Liver (tissue), 9 donors: Measurements from ENCODE around the gene DNAJC4. TPM values are rescaled to one million over a fixed set of nuclear protein-coding genes. Genes with fewer than 3 reads are reported as not detected.

ENCODE experiments used
- DNase-seq: peaks from one replicate; pipeline ENCODE4 v3.0.0-alpha.2; 2017; ENCODE audit warnings: low spot score
- H3K27ac ChIP-seq, 2 donors: one replicate each; pipeline ENCODE4 v1.7.0; 2013; ENCODE audit warnings: inconsistent platforms in 2 of 2, low read length in 2 of 2, control low read depth in 1 of 2, low read depth in 1 of 2, mild to moderate bottlenecking in 1 of 2
- H3K27me3 ChIP-seq, 4 donors: one replicate each; pipeline versions ENCODE4 v1.6.1 to v1.7.0; 2013; ENCODE audit warnings: low read length in 3 of 4, inconsistent platforms in 1 of 4, mild to moderate bottlenecking in 1 of 4, moderate library complexity in 1 of 4; ENCODE audit not compliant: control insufficient read depth in 4 of 4, insufficient read depth in 4 of 4
- H3K36me3 ChIP-seq, 4 donors: one replicate each; pipeline versions ENCODE4 v1.6.1 to v1.7.0; 2013; ENCODE audit warnings: low read length in 3 of 4, mild to moderate bottlenecking in 3 of 4, low read depth in 1 of 4, moderate library complexity in 1 of 4; ENCODE audit not compliant: control insufficient read depth in 4 of 4, insufficient read depth in 3 of 4
- H3K4me1 ChIP-seq, 4 donors: one replicate each; pipeline versions ENCODE4 v1.6.1 to v1.7.0; 2013; ENCODE audit warnings: low read length in 3 of 4, mild to moderate bottlenecking in 3 of 4, moderate library complexity in 1 of 4; ENCODE audit not compliant: control insufficient read depth in 4 of 4, insufficient read depth in 4 of 4
- H3K4me3 ChIP-seq, 3 donors: one replicate each; pipeline versions ENCODE4 v1.6.1 to v1.7.0; 2013; ENCODE audit warnings: low read length in 3 of 3, control low read depth in 1 of 3, low read depth in 1 of 3, mild to moderate bottlenecking in 1 of 3
- H3K9ac ChIP-seq, 2 donors: one replicate each; pipeline ENCODE4 v1.7.0; 2013; ENCODE audit warnings: low read length in 2 of 2, mild to moderate bottlenecking in 2 of 2, moderate library complexity in 2 of 2, control low read depth in 1 of 2, low read depth in 1 of 2
- H3K9me3 ChIP-seq, 4 donors: one replicate each; pipeline versions ENCODE4 v1.6.1 to v1.7.0; 2013; ENCODE audit warnings: low read length in 3 of 4; ENCODE audit not compliant: control insufficient read depth in 4 of 4
- EGR1 ChIP-seq, 2 donors: IDR thresholded peaks; 2 replicates each; pipeline ENCODE4 v1.6.1; 2016 to 2018; ENCODE audit warnings: antibody characterized with exemption in 2 of 2, low read depth in 2 of 2
- FOXA1 ChIP-seq: IDR thresholded peaks from 2 replicates; pipeline ENCODE4 v1.6.1; 2016; ENCODE audit warnings: antibody characterized with exemption
- GABPA ChIP-seq, 2 donors: IDR thresholded peaks in 1 of 2; conservative IDR thresholded peaks in 1 of 2; 2 replicates each; pipeline ENCODE4 v1.6.1; 2016; ENCODE audit warnings: antibody characterized with exemption in 2 of 2, mild to moderate bottlenecking in 1 of 2, moderate library complexity in 1 of 2
- HNF4A ChIP-seq, 2 donors: conservative IDR thresholded peaks; 2 replicates each; pipeline ENCODE4 v1.6.1; 2016; ENCODE audit warnings: antibody characterized with exemption in 2 of 2, mild to moderate bottlenecking in 2 of 2
- JUND ChIP-seq, 2 donors: IDR thresholded peaks; 2 replicates each; pipeline ENCODE4 v1.6.1; 2016; ENCODE audit warnings: antibody characterized with exemption in 2 of 2
- NR2F2 ChIP-seq: IDR thresholded peaks from 2 replicates; pipeline ENCODE4 v1.6.1; 2016; ENCODE audit warnings: antibody characterized with exemption
- RAD21 ChIP-seq, 2 donors: IDR thresholded peaks; 2 replicates each; pipeline ENCODE4 v1.6.1; 2016; ENCODE audit warnings: antibody characterized with exemption in 2 of 2, mild to moderate bottlenecking in 2 of 2
- RXRA ChIP-seq, 2 donors: IDR thresholded peaks; 2 replicates each; pipeline ENCODE4 v1.6.1; 2017 to 2018; ENCODE audit warnings: antibody characterized with exemption in 2 of 2, mild to moderate bottlenecking in 1 of 2
- SP1 ChIP-seq: IDR thresholded peaks from 2 replicates; pipeline ENCODE4 v1.6.1; 2018; ENCODE audit warnings: antibody characterized with exemption, mild to moderate bottlenecking
- YY1 ChIP-seq: IDR thresholded peaks from 2 replicates; pipeline ENCODE4 v1.6.1; 2016; ENCODE audit warnings: antibody characterized with exemption, mild to moderate bottlenecking
- WGBS: extraction: QIAGEN DNeasy Blood & Tissue Kit; methylation state at CpG from one replicate; pipeline ENCODE4 v1.1.7; 2013; 5-methylcytosine and 5-hydroxymethylcytosine counted together
- polyA plus RNA-seq, 2 donors: library from polyadenylated mRNA; stranded (reverse) in 1 of 2; unstranded in 1 of 2; fragments of 200-250 nt in 1 of 2; fragments of >200 nt in 1 of 2; fragmentation: Nextera tagmentation in 1 of 2; extraction: Ambion mirVana in 1 of 2; gene quantifications; one replicate each; pipeline versions ENCODE4 v1.2.1 to v1.2.3, GENCODE V29; 2013 to 2015
- total RNA-seq, 2 donors: library from RNA; depleted of rRNA; stranded (reverse); fragments of >200 nt; gene quantifications; one replicate each; pipeline ENCODE4 v1.2.3, GENCODE V29; 2014
- TF ChIP-seq, protein P1 (sequence below): IDR thresholded peaks from 2 replicates; pipeline ENCODE4 v1.6.1; 2016; ENCODE audit warnings: antibody characterized with exemption
- TF ChIP-seq, protein P2 (sequence below): IDR thresholded peaks from 2 replicates; pipeline ENCODE4 v1.6.1; 2016; ENCODE audit warnings: antibody characterized with exemption, mild to moderate bottlenecking
- TF ChIP-seq, protein P3 (sequence below): IDR thresholded peaks from 2 replicates; pipeline ENCODE4 v1.6.1; 2016; ENCODE audit warnings: antibody characterized with exemption
- donor health status: healthy.
- donor health status: healthy.
- donor health status: healthy.
- donor health status: healthy.
- donor health status: healthy.

The DNAJC4 gene
- total and polyA plus RNA-seq, 4 donors, result 8.5 to 25.9 (median 23.5) TPM

DNA sequence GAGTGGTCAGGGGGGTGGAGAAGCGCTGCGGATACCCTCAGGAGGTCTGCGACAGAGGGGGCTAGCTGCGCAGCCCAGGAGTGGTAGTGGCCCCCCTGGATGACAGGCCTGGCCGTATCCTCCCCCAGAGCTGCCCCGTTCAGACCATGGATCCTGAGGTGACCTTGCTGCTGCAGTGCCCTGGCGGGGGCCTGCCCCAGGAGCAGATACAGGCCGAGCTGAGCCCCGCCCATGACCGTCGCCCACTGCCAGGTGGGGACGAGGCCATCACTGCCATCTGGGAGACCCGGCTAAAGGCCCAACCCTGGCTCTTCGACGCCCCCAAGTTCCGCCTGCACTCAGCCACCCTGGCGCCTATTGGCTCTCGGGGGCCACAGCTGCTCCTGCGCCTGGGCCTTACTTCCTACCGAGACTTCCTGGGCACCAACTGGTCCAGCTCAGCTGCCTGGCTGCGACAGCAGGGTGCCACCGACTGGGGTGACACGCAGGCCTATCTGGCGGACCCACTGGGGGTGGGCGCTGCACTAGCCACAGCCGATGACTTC, 3.8 kb upstream of the DNAJC4 start:
- H3K4me1 ChIP-seq, result peaks cover 14 to 47% (median 30%) of the 10 kb centered on the region in 4 donors
- peaks cover 0 to 14% (median 6%) of the 10 kb centered on the region in 4 donors for H3K36me3 ChIP-seq
- no peaks in the 10 kb centered on the region for H3K9me3 ChIP-seq
- DNase-seq, result no peak
- peak overlapping the region; percentile 51 to 97 (median 67) for H3K4me3 ChIP-seq
- H3K27ac ChIP-seq, result peak overlapping the region; percentile 52 to 92
- 21% methylated on average over 26 of the region's 26 CpGs for whole genome bisulfite sequencing
- TF ChIP-seq SP1 (no peak), GABPA (IDR thresholded peaks at IDR 0.05 in 1 of 2, conservative IDR thresholded peaks at IDR 0.05 in 1 of 2) (no peak), RXRA (IDR thresholded peaks at IDR 0.05) (peak in 1 of 2 donors; percentile 24), YY1 (no peak)
- peak overlapping the region; percentile 14 to 89 for H3K9ac ChIP-seq
- H3K27me3 ChIP-seq, result no peaks in the 10 kb centered on the region

DNA sequence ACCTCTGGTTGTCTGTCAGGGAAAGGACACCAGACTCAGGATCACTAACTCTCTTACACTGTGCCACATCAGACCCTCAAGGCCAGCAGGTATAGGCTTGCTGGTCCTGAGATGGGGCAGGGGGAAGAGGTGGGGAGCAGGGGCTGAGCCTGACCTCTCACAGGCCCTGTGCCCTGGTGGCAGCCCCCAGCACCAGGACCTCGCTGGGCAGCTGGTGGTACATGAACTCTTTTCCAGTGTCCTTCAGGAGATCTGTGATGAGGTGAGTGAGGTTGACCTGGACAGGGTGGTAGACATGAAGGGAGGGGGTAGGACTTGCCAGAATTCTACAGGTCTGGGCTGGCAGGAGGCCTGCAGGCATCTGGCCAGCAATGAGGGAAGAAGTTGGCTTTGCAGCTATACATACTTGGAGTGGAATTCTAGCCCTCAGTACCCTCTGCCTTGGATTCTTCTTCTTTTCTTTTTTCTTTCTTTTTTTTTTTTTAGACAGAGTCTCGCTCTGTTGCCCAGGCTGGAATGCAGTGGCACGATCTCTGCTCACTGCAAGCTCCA, 2.9 kb upstream of the DNAJC4 start:
- Histone ChIP-seq H3K27ac (no peak overlapping the region), H3K4me3 (peak overlapping the region in 1 of 3 donors; percentile 51), H3K4me1 (peaks cover 14 to 47% (median 30%) of the 10 kb centered on the region in 4 donors), H3K9me3 (no peaks in the 10 kb centered on the region), H3K9ac (peak overlapping the region in 1 of 2 donors; percentile 89), H3K36me3 (peaks cover 0 to 14% (median 6%) of the 10 kb centered on the region in 4 donors), H3K27me3 (no peaks in the 10 kb centered on the region)
- WGBS, result 88% methylated on average over 3 of the region's 3 CpGs
- no peak for TF ChIP-seq JUND (IDR thresholded peaks at IDR 0.05)
- TF ChIP-seq, protein P1, sequence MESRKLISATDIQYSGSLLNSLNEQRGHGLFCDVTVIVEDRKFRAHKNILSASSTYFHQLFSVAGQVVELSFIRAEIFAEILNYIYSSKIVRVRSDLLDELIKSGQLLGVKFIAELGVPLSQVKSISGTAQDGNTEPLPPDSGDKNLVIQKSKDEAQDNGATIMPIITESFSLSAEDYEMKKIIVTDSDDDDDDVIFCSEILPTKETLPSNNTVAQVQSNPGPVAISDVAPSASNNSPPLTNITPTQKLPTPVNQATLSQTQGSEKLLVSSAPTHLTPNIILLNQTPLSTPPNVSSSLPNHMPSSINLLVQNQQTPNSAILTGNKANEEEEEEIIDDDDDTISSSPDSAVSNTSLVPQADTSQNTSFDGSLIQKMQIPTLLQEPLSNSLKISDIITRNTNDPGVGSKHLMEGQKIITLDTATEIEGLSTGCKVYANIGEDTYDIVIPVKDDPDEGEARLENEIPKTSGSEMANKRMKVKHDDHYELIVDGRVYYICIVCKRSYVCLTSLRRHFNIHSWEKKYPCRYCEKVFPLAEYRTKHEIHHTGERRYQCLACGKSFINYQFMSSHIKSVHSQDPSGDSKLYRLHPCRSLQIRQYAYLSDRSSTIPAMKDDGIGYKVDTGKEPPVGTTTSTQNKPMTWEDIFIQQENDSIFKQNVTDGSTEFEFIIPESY, result no peak
- no peak for TF ChIP-seq FOXA1
- DNase-seq, result no peak

DNA sequence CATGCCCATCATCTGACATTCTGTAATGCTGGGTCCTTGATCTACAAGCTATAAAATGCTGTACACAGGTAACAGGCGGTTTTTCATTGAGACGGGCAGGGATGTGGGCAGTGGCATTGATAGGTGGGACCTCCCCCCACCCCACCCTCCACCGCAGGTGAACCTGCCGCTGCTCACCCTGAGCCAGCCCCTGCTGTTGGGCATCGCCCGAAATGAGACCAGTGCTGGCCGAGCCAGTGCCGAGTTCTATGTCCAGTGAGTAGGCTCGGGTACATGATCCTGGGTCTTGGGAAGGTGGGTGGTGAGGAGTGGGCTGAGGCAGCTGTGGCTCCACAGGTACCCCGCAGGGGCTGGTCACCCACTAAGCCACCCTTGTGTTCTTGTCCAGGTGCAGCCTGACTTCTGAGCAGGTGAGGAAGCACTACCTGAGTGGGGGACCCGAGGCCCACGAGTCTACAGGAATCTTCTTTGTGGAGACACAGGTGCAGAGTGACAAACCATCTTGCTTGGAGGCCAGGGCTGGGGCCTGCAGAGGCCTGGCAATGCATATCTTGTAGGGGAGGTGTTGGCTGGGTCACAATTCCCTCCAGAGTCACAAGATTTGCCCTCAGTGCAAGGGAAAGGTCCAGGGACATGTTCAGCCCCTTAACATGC, 1.1 kb upstream of the DNAJC4 start:
- H3K27me3 ChIP-seq, result no peaks in the 10 kb centered on the region
- no peak overlapping the region for H3K9ac ChIP-seq
- no peak overlapping the region for H3K4me3 ChIP-seq
- no peak for DNase-seq
- H3K27ac ChIP-seq, result peak overlapping the region in 1 of 2 donors; percentile 92
- H3K4me1 ChIP-seq, result peaks cover 17 to 56% (median 34%) of the 10 kb centered on the region in 4 donors
- peaks cover 0 to under 1% (median 0%) of the 10 kb centered on the region in 4 donors for H3K36me3 ChIP-seq
- TF ChIP-seq, protein P2, sequence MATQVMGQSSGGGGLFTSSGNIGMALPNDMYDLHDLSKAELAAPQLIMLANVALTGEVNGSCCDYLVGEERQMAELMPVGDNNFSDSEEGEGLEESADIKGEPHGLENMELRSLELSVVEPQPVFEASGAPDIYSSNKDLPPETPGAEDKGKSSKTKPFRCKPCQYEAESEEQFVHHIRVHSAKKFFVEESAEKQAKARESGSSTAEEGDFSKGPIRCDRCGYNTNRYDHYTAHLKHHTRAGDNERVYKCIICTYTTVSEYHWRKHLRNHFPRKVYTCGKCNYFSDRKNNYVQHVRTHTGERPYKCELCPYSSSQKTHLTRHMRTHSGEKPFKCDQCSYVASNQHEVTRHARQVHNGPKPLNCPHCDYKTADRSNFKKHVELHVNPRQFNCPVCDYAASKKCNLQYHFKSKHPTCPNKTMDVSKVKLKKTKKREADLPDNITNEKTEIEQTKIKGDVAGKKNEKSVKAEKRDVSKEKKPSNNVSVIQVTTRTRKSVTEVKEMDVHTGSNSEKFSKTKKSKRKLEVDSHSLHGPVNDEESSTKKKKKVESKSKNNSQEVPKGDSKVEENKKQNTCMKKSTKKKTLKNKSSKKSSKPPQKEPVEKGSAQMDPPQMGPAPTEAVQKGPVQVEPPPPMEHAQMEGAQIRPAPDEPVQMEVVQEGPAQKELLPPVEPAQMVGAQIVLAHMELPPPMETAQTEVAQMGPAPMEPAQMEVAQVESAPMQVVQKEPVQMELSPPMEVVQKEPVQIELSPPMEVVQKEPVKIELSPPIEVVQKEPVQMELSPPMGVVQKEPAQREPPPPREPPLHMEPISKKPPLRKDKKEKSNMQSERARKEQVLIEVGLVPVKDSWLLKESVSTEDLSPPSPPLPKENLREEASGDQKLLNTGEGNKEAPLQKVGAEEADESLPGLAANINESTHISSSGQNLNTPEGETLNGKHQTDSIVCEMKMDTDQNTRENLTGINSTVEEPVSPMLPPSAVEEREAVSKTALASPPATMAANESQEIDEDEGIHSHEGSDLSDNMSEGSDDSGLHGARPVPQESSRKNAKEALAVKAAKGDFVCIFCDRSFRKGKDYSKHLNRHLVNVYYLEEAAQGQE, result no peak
- no peak for TF ChIP-seq NR2F2
- TF ChIP-seq JUND (IDR thresholded peaks at IDR 0.05), result no peak
- TF ChIP-seq, protein P3, sequence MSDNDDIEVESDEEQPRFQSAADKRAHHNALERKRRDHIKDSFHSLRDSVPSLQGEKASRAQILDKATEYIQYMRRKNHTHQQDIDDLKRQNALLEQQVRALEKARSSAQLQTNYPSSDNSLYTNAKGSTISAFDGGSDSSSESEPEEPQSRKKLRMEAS, result no peak
- TF ChIP-seq EGR1 (IDR thresholded peaks at IDR 0.05; ENCODE audit: low read depth in 2 of 2), result no peak
- TF ChIP-seq, protein P1, result no peak
- no peak for TF ChIP-seq GABPA (IDR thresholded peaks at IDR 0.05 in 1 of 2, conservative IDR thresholded peaks at IDR 0.05 in 1 of 2)
- no peak for TF ChIP-seq RAD21 (IDR thresholded peaks at IDR 0.05)
- TF ChIP-seq RXRA (IDR thresholded peaks at IDR 0.05), result no peak
- TF ChIP-seq HNF4A (conservative IDR thresholded peaks at IDR 0.05), result no peak
- H3K9me3 ChIP-seq, result no peaks in the 10 kb centered on the region
- 90% methylated on average over 12 of the region's 12 CpGs for WGBS
